Measurements from ENCODE around the gene MICALL2. TPM values are rescaled to one million over a fixed set of nuclear protein-coding genes. Genes with fewer than 3 reads are reported as not detected.
A peak's percentile ranks its signal among the peaks of the same experiment; 100 is the strongest.
"Not testable (repeated sequence)": the region's sequence is repeated elsewhere in the genome, so short reads cannot be mapped to it uniquely, and the experiment has no call there.

The MICALL2 gene
- total RNA-seq, 4 donors from 2014 or later, result 4.4 to 16.6 (median 9.3) TPM

DNA sequence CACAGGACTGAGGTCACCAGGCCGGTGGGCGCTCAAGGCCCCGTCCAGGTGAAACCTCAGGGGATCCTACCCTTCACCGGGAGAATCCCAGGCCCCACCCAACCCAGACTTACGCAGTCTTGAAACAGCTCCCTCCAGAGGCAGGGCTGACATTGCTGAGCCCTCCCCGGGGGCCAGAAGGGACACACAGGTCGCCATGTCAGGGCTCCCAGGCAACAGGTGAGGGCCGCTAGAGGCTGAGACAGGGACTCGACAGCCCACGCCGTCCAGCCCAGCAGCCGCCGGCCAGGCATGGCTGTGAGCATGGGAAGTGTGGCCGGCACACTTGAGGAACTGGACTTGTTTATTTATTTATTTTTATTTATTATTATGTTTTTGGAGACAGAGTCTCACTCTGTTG is 10.3 kb downstream of the MICALL2 start:
- TF ChIP-seq, protein P1, sequence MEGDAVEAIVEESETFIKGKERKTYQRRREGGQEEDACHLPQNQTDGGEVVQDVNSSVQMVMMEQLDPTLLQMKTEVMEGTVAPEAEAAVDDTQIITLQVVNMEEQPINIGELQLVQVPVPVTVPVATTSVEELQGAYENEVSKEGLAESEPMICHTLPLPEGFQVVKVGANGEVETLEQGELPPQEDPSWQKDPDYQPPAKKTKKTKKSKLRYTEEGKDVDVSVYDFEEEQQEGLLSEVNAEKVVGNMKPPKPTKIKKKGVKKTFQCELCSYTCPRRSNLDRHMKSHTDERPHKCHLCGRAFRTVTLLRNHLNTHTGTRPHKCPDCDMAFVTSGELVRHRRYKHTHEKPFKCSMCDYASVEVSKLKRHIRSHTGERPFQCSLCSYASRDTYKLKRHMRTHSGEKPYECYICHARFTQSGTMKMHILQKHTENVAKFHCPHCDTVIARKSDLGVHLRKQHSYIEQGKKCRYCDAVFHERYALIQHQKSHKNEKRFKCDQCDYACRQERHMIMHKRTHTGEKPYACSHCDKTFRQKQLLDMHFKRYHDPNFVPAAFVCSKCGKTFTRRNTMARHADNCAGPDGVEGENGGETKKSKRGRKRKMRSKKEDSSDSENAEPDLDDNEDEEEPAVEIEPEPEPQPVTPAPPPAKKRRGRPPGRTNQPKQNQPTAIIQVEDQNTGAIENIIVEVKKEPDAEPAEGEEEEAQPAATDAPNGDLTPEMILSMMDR (IDR thresholded peaks at IDR 0.05), result no peak
- DNase-seq (ENCODE audit: low spot score) (no peak), ATAC-seq (ENCODE audit: low FRiP score) (no peak)

DNA sequence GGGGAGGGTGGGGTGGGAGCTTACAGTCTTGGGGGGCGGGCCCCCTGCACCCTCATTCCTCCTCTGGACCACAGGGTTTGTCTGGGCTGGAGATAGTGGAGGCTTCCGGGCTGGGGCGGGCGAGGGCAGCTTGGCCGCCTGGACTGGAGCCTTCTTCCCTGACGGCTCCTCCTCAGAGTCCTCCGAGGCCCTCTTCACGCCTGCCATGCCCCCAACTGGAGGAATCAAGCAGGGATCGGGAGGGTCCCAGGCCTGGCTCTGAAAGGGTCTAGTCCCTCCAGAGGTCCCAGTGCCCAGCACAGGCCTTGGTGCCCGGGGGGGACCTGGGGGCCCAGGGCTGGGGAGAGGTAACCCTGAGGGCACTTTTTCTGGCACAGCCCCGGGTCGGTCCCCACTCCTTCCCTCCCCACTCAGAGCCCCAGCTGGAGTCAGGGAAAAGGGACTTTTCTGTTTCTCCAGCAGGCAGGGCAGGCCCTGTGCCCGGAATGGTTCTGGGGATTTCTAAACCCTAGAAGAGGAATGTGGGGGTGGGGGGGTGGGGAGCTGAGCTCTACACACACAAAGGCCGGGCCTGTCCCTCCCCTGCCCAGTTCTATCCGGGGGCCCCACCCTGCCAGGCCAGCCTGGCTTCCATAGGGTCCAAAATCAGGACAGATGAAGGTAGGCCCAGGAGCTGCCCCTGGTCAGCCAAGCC is 11.6 kb downstream of the MICALL2 start:
- TF ChIP-seq, protein P1 (IDR thresholded peaks at IDR 0.05), result no peak
- DNase-seq (ENCODE audit: low spot score), result no peak
- ATAC-seq (ENCODE audit: low FRiP score), result peak; percentile 20

DNA sequence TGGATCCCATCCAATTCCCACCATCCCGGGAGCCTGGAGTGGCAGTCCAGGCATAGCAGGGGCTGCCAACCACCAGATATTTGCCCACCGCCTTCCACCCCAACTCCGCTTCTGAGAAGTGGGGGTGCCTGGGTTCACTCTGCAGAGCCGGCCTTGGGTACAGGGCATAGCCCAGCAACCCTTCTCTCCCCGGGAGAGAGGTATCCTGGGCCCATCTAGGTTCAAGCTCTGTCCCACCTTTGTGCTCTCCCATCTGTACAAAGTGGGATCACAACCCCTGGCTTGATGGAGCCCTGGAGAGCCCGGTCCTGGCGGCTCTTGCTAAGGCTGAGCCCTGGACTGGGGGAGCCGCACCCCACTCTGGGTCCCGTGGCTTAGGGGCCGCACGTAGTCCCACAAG is 12.2 kb downstream of the MICALL2 start:
- ATAC-seq (ENCODE audit: low FRiP score) (no peak), DNase-seq (ENCODE audit: low spot score) (no peak)
- TF ChIP-seq, protein P1 (IDR thresholded peaks at IDR 0.05), result no peak

DNA sequence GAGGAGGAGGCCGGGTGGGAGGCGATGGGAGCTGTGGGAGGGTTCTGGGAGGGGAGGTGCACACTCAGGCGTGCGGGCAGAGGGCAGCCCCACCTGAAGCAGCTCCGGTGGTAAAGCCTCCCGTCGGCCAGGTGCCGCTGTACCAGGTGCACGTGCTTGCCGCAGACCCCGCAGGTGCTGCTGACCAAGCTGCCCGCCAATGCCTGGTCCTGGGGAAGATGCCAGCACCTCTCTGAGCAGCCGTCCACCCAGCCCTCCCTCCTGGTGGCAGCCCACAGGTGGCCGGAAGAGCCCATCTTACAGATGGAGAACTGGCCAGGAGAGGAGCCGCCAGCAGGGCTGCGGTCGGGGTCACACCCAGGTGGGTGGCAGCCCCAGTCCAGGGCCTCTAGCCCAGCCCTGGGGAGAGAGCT is 12.6 kb downstream of the MICALL2 start:
- ATAC-seq (ENCODE audit: low FRiP score) (no peak), DNase-seq (ENCODE audit: low spot score) (no peak)
- TF ChIP-seq, protein P1 (IDR thresholded peaks at IDR 0.05), result no peak

DNA sequence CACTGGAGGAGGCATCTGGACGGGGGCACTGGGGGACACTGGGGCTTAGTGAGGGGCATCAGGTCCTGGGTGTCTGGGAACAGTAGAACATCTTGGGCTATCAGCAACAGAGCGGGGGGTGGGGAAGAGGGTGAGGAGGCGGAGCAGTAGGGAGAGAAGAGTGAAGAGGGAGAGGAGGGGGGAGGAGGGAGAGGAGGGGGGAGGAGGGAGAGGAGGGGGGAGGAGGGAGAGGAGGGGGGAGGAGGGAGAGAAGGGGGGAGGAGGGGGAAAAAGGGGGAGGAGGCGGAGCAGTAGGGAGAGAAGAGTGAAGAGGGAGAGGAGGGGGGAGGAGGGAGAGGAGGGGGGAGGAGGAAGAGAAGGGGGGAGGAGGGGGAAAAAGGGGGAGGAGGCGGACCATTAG is 13.2 kb downstream of the MICALL2 start:
- DNase-seq (ENCODE audit: low spot score); ATAC-seq (ENCODE audit: low FRiP score): not testable (repeated sequence)

DNA sequence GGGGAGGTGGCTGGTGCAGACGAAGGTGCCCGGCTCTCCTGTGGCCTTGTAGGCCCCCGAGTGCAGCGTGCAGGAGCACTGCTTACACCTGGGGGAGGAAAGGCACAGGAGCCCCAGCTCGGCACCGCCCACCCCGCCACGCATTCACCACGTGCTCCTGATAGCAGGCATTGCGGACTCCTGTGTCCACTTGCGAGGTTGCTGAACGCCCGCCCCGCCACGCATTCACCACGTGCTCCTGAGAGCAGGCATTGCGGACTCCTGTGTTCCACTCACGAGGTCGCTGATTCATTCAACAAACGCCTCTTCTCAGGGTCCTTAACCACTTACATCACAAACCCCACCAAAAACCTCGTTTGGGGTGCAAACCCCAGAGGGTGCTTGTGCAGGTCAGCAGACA is 13.9 kb downstream of the MICALL2 start:
- ATAC-seq (ENCODE audit: low FRiP score) (no peak), DNase-seq (ENCODE audit: low spot score) (no peak)
- TF ChIP-seq, protein P1 (IDR thresholded peaks at IDR 0.05), result no peak

DNA sequence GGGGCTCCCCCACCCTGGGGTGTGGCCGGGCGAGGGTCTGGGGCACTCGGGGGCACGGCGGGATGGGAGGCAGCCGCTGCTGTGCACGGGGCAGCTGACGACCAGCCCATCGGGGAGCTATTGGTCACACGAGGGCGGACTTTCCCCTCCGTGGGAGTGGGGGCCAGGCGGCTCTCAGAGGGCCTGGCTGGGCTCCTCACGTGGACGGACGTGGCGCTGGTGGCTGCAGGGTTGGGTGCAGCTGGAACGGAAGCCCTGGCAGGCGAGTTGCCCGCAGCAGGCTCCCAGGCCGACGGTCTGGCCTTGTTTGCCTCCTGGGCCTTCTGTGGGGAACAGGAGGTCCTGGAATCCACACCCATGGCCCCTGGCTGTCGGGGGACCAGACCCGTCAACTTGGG is 14.3 kb downstream of the MICALL2 start:
- DNase-seq (ENCODE audit: low spot score), result no peak

More for the DNA sequence above, 14.3 kb downstream of the MICALL2 start:
- TF ChIP-seq, protein P1 (IDR thresholded peaks at IDR 0.05), result no peak
- no peak for ATAC-seq (ENCODE audit: low FRiP score)

Data from omental fat pad (tissue), 4 donors.